HepG2 (cell line): Measurements from ENCODE around the gene AKT2. TPM values are rescaled to one million over a fixed set of nuclear protein-coding genes. Genes with fewer than 3 reads are reported as not detected.

Experiments
- ATAC-seq: fragments of 200-7000 bp; cut with Tn5 transposase; 3 replicates; pipeline ENCODE4 v1.9.1; 2020; ENCODE audit warnings: mild to moderate bottlenecking, moderate library complexity
- BruUV-seq: library from RNA; stranded (reverse); fragments of 400-500 nt; replicated peaks from 2 replicates; lab custom pipeline; 2021; lab: Mats Ljungman, UMichigan
- CTCF ChIA-PET: fragments of 300-600 bp; formaldehyde crosslinking; extraction: SDS; loops from one replicate; lab custom pipeline; 2021; ENCODE audit warnings: low total read pairs, inconsistent platforms, low intra/inter-chr PET ratio; lab: Yijun Ruan, JAX
- POLR2A ChIA-PET: fragments of 350-600 bp; sonication (Branson Sonifier 250); formaldehyde crosslinking; loops from one replicate; lab custom pipeline; 2020; ENCODE audit warnings: antibody characterized with exemption, inconsistent platforms; lab: Yijun Ruan, JAX
- DNase-seq: peaks from one replicate; pipeline ENCODE4 v3.0.0-alpha.2; 2015; ENCODE audit warnings: low spot score
- FAIRE-seq: peaks from 3 replicates; lab custom pipeline; 2011; peaks lifted over from hg19 to GRCh38; lab: Jason Lieb, UNC
- H2AFZ ChIP-seq: one replicate; pipeline ENCODE4 v1.6.1; 2011; ENCODE audit warnings: low read length, inconsistent platforms
- H3K27ac ChIP-seq: fragments of 300-600 bp; 3 replicates; pipeline ENCODE4 v1.8.0; 2011; ENCODE audit warnings: mixed run types, mild to moderate bottlenecking, mixed read lengths, low read length, inconsistent platforms; ENCODE audit not compliant: insufficient read depth; ENCODE audit errors: extremely low read length
- H3K27me3 ChIP-seq, 2 experiments: fragments of 200-600 bp in 1 of 2; 2 replicates in 1 of 2; 3 replicates in 1 of 2; pipeline versions ENCODE4 v1.6.0 to v1.8.0; 2011; ENCODE audit warnings: low read length in 2 of 2, mild to moderate bottlenecking in 2 of 2, moderate library complexity in 2 of 2, inconsistent platforms in 1 of 2; ENCODE audit not compliant: insufficient read depth in 2 of 2, control insufficient read depth in 1 of 2
- H3K36me3 ChIP-seq, 2 experiments: fragments of 200-600 bp in 1 of 2; replicated peaks in 1 of 2; 2 replicates in 1 of 2; 3 replicates in 1 of 2; pipeline versions ENCODE4 v1.5.1 to v1.8.0; 2011; ENCODE audit warnings: low read length in 2 of 2, inconsistent platforms in 1 of 2; ENCODE audit not compliant: insufficient read depth in 2 of 2, control insufficient read depth in 1 of 2
- H3K4me1 ChIP-seq: 2 replicates; pipeline ENCODE4 v1.5.1; 2012; ENCODE audit warnings: low read length, inconsistent platforms; ENCODE audit not compliant: insufficient read depth
- H3K4me2 ChIP-seq: 2 replicates; pipeline ENCODE4 v1.6.0; 2011; ENCODE audit warnings: low read depth, low read length, inconsistent platforms
- H3K4me3 ChIP-seq, 3 experiments: fragments of 200-600 bp in 1 of 3; sonication (generic), shearing (Covaris generic) in 1 of 3; replicated peaks in 1 of 3; 2 replicates each; pipeline ENCODE4 v1.5.1; 2011 to 2016; ENCODE audit warnings: low read length in 3 of 3, inconsistent platforms in 2 of 3, low read depth in 2 of 3, mild to moderate bottlenecking in 2 of 3, control low read depth in 1 of 3, mixed read lengths in 1 of 3; ENCODE audit not compliant: insufficient read depth in 1 of 3
- H3K79me2 ChIP-seq: one replicate; pipeline ENCODE4 v1.6.1; 2011; ENCODE audit warnings: low read length, inconsistent platforms; ENCODE audit not compliant: insufficient read depth
- H3K9ac ChIP-seq: 2 replicates; pipeline ENCODE4 v1.6.0; 2011; ENCODE audit warnings: mild to moderate bottlenecking, low read depth, low read length, inconsistent platforms; ENCODE audit not compliant: insufficient read depth
- H3K9me3 ChIP-seq: 2 replicates; pipeline ENCODE4 v1.5.1; 2012; ENCODE audit warnings: mild to moderate bottlenecking, low read length
- H4K20me1 ChIP-seq: 2 replicates; pipeline ENCODE4 v1.6.0; 2011; ENCODE audit warnings: inconsistent platforms, mild to moderate bottlenecking, low read length, moderate library complexity; ENCODE audit not compliant: insufficient read depth
- HNF1B ChIP-seq: sonication (generic); formaldehyde crosslinking; IDR thresholded peaks from 2 replicates; pipeline ENCODE4 v1.5.1; 2020; ENCODE audit warnings: mild to moderate bottlenecking, moderate library complexity, missing genetic modification reagents
- ZBTB49 ChIP-seq: sonication (generic); formaldehyde crosslinking; IDR thresholded peaks from 2 replicates; pipeline ENCODE4 v1.4.0; 2020; ENCODE audit warnings: missing genetic modification reagents, borderline replicate concordance
- WGBS: methylation state at CpG from one replicate; pipeline ENCODE4 v1.1.6; 2017; ENCODE audit warnings: low lambda C conversion rate; 5-methylcytosine and 5-hydroxymethylcytosine counted together
- in situ Hi-C: cut with HindIII; loops from 2 replicates; pipeline ENCODE4 v1.10.0; 2017; ENCODE audit warnings: low pct_unique_long_range_greater_than_20kb; ENCODE audit not compliant: extremely low pct_ligation_motif_present
- intact Hi-C: fragments of 100-400 bp; cut with micrococcal nuclease; formaldehyde crosslinking; loops from one replicate; pipeline ENCODE4 v1.10.0; 2022; ENCODE audit not compliant: unreplicated experiment
- polyA plus RNA-seq, 8 experiments: library from polyadenylated mRNA; depleted of rRNA in 3 of 8; stranded (reverse) in 7 of 8; unstranded in 1 of 8; fragments of >200 nt; fragmentation: Illumina TruSeq in 4 of 8; extraction: Trizol in 4 of 8; gene quantifications; 2 replicates each; pipeline versions ENCODE4 v1.2.1 to v1.2.3, GENCODE V29; 2011 to 2016; ENCODE audit warnings: low read depth in 4 of 8, missing spikeins in 1 of 8, mixed read lengths in 1 of 8; ENCODE audit not compliant: insufficient read depth in 1 of 8
- total RNA-seq, 5 experiments: library from RNA; depleted of rRNA; stranded (reverse); fragments of >200 nt; fragmentation: Illumina TruSeq; extraction: Trizol; gene quantifications; 2 replicates each; pipeline ENCODE4 v1.2.3, GENCODE V29; 2016; ENCODE audit warnings: low read depth in 1 of 5

Gene AKT2
- total and polyA plus RNA-seq, 2 of the 13 experiments (the other 11 are each of a cell fraction or from before 2014, with no cell fraction given), result 82.1 to 173 TPM

- in situ Hi-C loops (no loop called here), intact Hi-C loops (no loop called here)
- H3K36me3 ChIP-seq, result peaks cover 3 to 4% of the 10 kb centered on the region in 2 experiments; a peak in 2 of 5 replicates
- FAIRE-seq, result no peak
- peaks cover 27% of the 10 kb centered on the region for H3K79me2 ChIP-seq
- no peak for DNase-seq
- no TSS peak for BruUV-seq
- CTCF ChIA-PET, result no interaction called here
- H3K4me2 ChIP-seq, result peak overlapping the region; percentile 47
- H3K4me3 ChIP-seq, result no peak overlapping the region
- no peaks in the 10 kb centered on the region; a peak in 1 of 5 replicates for H3K27me3 ChIP-seq
- H3K4me1 ChIP-seq, result peaks cover 38% of the 10 kb centered on the region
- H2AFZ ChIP-seq, result peak overlapping the region; percentile 61
- H4K20me1 ChIP-seq, result peaks cover 11% of the 10 kb centered on the region
- H3K27ac ChIP-seq, result peak overlapping the region; percentile 90
- H3K9me3 ChIP-seq, result no peaks in the 10 kb centered on the region
- no peak for ATAC-seq
- POLR2A ChIA-PET, result interaction anchor here (1.6 kb wide), 1 partner anchor 61 kb away, joined by 7 read pairs; the partner anchor contains the start of genes C19orf47 and PLD3
- 0 out of 2 replicates have a peak overlapping the region, but pooled peaks have one; percentile 44 for H3K9ac ChIP-seq
- peak; percentile 25; the same call in 1 of the 2 replicates for TF ChIP-seq HNF1B (CRISPR knock-in tag)
- no peak for TF ChIP-seq ZBTB49
- TF ChIP-seq, all 625 proteins: peak for 1
- 67% methylated on average over 8 of the region's 8 CpGs for WGBS
These were observed 1.9 kb upstream of the AKT2 start for GRCh38 chr19:40286971-40287421.
